GM12891 (cell line): ENCODE data around the gene CLDN10.

Experiments
- POLR2A ChIP-seq: IDR thresholded peaks from 2 replicates; pipeline ENCODE4 v1.6.1; 2011; ENCODE audit warnings: low read depth, low read length, control low read depth
- POLR2AphosphoS5 ChIP-seq: IDR thresholded peaks from 2 replicates; pipeline ENCODE4 v1.6.1; 2011; ENCODE audit warnings: low read depth, low read length, control low read depth
- POU2F2 ChIP-seq: IDR thresholded peaks from 2 replicates; pipeline ENCODE4 v1.6.1; 2011; ENCODE audit warnings: low read depth, mild to moderate bottlenecking, control low read depth, low read length, moderate library complexity
- TAF1 ChIP-seq: IDR thresholded peaks from 2 replicates; pipeline ENCODE4 v1.6.1; 2011; ENCODE audit warnings: low read depth, low read length, control low read depth

DNA sequence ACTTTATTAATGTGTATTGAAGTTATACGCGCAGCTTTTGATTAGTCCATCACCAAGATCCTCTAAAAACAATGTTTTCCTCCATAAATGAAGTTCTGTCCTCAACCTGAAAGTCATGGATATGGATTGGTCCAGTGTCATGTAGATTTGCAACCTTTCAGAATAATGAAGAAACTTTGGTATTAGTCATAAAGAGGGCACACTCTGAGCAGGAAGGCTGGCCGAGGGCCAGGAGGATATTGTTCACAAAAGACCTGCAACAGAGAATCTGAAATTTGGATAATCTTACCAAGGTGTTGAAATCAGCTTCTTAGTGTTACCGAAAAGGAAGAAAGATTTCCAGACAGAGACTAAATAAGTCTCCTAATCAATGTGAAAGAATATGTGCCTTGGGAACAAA, 20.7 kb downstream of the CLDN10 start:
- TF ChIP-seq POLR2AphosphoS5 (no peak), POLR2A (no peak), POU2F2 (no peak), TAF1 (no peak)
